ENCODE results near the gene SLC37A3. TPM values are rescaled to one million over a fixed set of nuclear protein-coding genes. Genes with fewer than 3 reads are reported as not detected.
"Not testable (repeated sequence)": the region's sequence is repeated elsewhere in the genome, so short reads cannot be mapped to it uniquely, and the experiment has no call there.

SLC37A3 gene, protein sequence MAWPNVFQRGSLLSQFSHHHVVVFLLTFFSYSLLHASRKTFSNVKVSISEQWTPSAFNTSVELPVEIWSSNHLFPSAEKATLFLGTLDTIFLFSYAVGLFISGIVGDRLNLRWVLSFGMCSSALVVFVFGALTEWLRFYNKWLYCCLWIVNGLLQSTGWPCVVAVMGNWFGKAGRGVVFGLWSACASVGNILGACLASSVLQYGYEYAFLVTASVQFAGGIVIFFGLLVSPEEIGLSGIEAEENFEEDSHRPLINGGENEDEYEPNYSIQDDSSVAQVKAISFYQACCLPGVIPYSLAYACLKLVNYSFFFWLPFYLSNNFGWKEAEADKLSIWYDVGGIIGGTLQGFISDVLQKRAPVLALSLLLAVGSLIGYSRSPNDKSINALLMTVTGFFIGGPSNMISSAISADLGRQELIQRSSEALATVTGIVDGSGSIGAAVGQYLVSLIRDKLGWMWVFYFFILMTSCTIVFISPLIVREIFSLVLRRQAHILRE
- total RNA-seq, result 11.9 TPM
- long read RNA-seq, transcript SLC37A3-201 (15 exons, 3,349 nt), result major isoform, 11 of 19 reads
- long read RNA-seq, partial matches to known transcripts, result 0 of 19 reads
- long read RNA-seq, other reads (novel, unspliced or antisense), result 8 of 19 reads

DNA sequence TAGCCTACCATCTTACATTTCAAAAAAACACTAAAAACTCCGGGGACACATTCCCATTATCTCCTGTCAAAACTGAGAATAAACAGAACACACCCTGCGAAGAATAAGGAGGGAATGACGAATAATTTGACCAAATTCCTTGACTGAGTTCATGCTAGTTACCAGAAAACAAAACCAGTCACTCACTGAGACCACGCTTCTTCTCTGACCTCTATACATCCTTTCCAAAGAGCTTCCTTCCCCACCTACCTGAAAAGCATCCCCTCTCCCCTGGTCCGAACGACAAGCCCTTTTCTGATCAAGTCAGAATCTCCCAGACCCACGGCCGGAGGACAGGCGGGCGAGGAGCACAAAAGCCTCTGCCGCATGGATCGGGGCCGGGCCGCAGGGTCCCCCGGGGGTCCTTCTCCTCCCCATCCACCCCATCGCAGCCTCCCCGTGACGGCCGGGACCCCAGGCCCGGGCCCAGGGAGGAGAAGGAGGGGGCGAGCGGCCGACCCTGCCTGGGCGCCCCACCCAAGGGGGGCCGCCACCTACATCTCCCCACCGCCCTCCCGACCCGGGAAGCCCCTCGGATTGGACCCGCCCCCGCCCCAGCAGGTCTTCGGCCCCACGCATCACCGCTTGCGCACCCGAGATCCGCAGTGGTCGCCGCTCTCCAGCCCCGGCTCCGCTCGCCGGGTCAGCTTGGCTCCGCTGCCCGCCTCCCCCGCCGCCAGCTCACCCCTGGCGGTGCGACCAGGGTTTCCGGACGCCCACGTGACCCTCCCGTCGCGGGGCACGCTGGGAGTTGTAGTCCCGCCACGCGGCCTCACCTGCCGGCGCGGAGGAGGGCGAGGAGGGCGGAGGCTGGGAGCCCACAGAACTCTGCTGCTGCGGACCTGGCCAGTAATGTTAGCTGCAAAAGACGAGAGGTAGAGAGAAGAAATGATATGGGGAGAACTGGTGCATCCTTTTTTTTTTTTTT lies at the start of gene SLC37A3:
Gene SLC37A3, minus strand, starts transcription at position 747 of the 967 bp plus-strand sequence. CDS start 16,004 bp downstream, outside the sequence.
- ATAC-seq, result peak; percentile 99
- intact Hi-C loops (cut with micrococcal nuclease), result no loop called here

DNA sequence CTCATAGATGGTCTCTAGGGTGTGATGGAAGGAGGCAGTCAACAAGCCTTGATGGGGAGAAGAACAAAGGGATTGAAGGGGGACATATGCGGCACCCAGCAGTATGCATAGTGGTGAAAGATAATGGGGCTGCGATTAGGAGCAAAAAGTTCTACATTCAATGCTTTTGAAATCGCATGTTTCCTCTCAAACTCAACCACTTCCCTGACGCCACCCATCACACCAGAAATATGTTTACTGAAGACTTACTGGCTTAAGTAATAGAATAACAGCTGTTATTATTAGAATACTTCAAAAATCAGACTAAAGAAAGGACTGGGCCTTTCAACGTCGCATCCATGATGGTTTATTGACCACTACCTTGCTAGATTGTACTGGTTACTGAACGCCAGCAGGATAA lies 49.5 kb upstream of the SLC37A3 start:
- ATAC-seq, result no peak
- DNase-seq, result no peak
- intact Hi-C loops (cut with micrococcal nuclease), result no loop called here

More for the DNA sequence above, at the start of gene SLC37A3:
- DNase-seq, result peak; percentile 91

DNA sequence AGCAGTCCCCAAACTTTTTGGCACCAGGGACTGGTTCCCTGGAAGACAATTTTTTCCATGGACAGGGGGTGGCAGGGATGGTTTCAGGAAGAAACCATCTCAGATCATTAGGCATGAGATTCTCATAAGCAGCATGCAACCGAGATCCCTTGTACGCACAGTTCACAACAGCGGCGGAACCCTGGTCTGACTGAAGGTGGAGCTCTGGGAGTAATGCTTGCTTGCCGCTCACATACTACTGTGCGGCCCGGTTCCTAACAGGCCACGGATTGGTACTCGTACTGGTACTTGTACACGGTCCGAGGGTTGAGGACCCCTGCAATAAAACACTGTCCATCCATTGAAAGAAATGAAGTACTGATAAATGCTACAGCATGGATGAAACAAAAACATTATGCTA lies 48.1 kb upstream of the SLC37A3 start:
- ATAC-seq, result no peak
- intact Hi-C loops (cut with micrococcal nuclease), result no loop called here
- DNase-seq, result no peak

DNA sequence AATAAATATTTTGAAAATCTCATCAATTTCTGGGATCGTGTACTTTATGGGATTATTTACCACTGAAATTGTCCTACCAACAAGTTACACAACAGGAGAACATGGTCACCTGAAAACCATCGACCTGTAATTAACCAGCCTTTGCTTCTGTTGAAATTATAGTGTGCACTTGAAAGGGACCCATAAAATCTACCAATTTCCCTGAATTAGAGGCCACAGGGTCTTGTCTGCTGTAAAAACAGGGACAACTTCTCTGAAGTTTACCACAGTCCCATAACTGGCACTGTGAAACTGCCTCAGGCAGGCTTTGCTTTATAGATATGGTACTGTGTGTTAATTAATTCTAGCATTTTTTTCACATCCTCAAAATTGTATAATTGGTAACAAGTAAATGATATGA lies 43.2 kb upstream of the SLC37A3 start:
- intact Hi-C loops (cut with micrococcal nuclease), result no loop called here
- ATAC-seq, result no peak
- DNase-seq, result no peak

DNA sequence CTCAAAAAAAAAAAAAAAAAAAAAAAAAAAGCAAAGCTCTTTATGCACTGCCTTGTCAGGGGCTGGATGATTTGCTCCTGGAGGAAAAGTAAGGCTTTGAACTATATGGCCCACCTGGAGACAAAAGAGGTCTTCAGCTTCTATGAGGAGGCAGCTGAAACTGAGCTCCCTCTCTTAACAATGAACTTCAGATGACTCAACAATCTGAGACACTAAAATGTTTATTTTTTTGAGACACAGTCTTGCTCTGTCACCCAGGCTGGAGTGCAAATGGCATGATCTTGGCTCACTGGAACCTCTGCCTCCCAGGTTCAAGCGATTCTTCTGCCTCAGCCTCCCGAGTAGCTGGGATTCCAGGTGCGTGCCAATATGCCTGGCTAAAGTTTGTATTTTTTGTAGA lies 42.3 kb upstream of the SLC37A3 start:
- DNase-seq, result no peak
- intact Hi-C loops (cut with micrococcal nuclease), result no loop called here

DNA sequence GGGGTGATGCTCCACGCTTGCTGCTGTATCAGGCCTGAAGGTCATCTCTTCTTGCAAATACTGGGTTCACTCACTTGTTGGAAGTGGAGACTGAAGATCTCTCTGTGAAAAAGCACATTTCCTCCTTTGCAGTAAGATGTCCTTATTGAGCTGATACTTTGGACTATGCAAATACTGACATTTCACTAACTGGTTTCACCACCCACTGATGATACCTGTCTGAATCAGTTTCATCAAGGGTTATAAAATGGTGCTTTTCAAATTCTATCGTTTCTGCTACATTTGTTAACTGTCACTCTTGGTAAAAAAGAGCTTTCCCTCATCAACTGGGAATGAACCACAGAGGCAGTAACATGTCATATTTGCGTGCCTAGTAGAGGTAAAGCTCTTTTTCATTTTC lies 41.0 kb upstream of the SLC37A3 start:
- no peak for DNase-seq
- intact Hi-C loops (cut with micrococcal nuclease), result no loop called here
- ATAC-seq, result no peak

More for the DNA sequence above, 42.3 kb upstream of the SLC37A3 start:
- no peak for ATAC-seq

DNA sequence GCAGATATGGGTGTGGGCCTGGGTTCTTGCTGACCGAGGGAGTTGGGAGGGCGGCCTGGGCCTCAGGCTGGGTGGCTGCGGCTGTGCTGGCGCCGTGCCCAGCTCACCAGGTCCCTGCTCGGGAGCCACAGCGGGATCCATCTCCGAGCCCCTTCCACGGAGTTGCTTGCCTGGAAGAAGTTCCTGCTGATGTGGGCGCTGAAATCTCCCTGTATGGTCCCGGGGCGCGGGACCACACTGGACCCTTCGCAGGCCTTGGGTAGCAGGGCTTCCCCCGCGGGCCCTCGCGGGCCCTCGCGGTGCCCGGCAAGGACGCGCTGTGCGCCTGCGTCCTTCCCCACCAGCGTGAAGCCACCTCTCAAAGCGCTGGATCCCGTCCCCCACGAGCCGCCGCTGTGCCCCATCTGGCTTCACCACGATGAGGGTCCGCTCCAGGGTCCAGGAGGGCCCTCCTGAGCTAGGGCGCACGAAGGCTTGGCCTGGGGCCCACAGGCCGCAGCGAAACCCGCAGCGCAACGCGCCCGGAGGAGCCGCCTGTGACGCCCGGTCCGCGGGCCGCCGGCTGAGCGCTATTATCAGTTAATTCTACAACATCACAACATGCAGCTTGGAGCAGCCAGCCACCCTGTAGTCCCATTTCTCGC lies 37.0 kb upstream of the SLC37A3 start:
- ATAC-seq (peak; percentile 73), DNase-seq (peak; percentile 31)
- intact Hi-C loops (cut with micrococcal nuclease), result no loop called here

DNA sequence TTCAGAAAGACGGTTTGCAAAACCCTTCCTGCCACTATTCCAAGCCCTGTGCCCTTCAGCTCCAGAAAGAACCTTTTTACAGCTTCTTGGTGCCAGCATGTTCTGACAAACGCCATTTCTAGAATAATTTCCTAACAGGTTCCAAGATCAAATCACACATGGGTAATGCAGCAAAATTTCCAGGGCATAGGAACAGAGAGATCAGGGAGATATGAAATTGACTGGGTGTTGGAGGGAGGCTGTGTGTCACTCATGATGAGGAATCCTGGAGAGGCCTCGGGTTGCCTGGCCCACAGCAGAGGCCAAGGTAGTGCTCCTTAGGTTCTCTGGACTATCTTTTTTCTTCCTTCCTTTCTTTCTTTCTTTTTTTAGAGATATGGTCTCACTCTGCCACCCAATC lies 35.1 kb upstream of the SLC37A3 start:
- ATAC-seq, result no peak
- intact Hi-C loops (cut with micrococcal nuclease), result no loop called here
- DNase-seq, result no peak

DNA sequence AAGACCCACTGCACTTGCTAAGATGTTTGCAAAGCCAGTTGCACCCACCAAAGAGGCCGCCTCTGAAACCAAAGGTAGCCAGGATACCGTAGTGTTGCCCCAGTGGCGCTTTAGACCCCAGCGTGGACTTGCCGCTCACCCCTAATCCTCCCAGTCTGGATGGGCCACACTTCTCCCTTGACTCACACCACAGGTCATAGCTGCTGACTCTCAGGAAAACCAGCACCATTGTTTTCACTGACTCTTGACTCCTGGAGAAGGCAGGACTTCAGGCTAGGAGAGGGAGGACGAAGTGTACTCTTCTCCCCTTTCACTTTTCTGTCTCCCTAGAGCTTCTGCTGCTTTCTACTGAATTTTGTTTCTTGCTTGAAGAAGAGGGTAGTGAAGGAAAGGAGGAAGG lies 27.8 kb upstream of the SLC37A3 start:
- ATAC-seq (no peak), DNase-seq (no peak)
- intact Hi-C loops (cut with micrococcal nuclease), result no loop called here

DNA sequence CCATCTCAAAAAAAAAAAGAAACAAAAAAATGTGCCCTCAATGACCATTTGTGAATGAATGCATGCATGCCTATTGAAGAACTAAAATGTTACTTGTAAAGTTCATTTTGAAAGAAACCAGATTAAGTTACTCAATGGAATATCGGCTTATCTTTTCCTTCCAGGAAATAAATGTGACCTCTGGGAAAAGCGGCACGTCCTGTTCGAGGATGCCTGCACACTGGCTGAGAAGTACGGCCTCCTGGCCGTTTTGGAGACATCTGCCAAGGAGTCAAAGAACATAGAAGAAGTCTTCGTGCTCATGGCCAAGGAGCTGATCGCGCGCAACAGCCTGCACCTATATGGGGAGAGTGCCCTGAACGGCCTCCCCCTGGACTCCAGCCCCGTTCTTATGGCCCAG lies 27.4 kb upstream of the SLC37A3 start:
- ATAC-seq (no peak), DNase-seq (no peak)
- intact Hi-C loops (cut with micrococcal nuclease), result no loop called here

DNA sequence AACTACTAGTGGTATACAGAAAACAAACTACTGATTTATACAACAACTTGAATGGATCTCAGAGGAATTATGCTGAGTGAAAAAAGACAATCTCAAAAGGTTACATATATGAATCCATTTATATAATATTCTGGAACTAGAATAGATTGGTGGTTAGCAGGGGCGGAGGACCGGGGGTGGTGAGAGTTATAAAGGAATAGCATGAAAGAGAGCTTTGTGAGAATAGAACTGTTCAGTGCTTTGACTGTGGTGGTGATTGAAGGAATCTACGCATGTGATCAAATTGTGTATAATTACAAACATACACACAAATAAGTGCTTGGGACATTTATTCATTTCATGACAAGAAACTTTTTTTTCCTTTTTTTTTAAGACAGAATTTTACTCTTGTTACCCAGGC lies 25.2 kb upstream of the SLC37A3 start:
- intact Hi-C loops (cut with micrococcal nuclease), result no loop called here
- ATAC-seq, result no peak
- no peak for DNase-seq

DNA sequence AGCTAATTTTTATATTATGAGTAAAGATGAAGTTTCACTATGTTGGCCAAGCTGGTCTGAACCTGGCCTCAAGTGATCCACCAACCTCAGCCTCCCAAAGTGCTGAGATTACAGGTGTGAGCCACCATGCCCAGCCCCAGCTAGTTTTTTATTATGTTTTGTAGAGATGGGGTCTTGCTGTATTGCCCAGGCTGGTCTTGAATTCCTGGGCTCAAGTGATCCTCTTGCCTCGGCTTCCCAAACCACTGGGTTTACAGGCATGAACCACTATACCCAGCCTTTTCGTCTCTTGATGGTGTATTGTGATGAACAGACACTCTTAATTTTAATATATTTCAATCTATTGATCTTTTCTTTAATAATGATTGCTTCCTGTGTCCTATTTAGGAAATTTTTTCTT lies 23.2 kb upstream of the SLC37A3 start:
- intact Hi-C loops (cut with micrococcal nuclease), result no loop called here
- DNase-seq (no peak), ATAC-seq (no peak)

DNA sequence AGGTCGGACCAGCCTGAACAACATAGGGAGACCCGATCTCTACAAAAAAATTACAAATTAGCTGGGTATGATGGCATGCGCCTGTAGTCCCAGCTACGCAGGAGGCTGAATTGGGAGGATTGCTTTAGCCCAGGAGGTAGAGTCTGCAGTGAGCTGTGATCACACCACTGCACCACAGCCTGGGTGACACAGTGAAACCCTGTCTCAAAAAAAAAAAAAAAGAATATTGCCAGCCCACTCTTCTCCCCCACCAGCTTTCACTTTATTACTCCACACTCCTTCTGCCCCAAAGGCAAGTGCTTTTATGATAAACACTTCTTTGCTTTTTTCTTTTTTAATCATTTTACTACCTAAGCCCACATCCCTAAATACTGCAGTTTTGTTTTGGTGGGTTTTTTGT lies 20.3 kb upstream of the SLC37A3 start:
- DNase-seq, result no peak
- intact Hi-C loops (cut with micrococcal nuclease), result no loop called here
- ATAC-seq, result no peak

DNA sequence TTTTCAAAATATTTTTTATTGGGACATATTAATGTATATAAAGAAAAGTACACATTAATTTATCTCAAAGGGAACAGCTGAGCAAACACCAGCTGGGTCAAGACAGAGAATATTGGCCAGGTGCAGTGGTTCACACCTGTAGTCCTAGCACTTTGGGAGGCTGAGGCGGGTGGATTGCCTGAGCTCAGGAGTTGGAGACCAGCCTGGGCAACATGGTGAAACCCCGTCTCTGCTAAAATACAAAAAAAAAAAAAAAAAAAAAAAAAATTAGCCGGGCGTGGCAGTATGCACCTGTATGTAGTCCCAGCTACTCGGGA lies 19.8 kb upstream of the SLC37A3 start:
- intact Hi-C loops (cut with micrococcal nuclease); ATAC-seq: not testable (repeated sequence)

DNA sequence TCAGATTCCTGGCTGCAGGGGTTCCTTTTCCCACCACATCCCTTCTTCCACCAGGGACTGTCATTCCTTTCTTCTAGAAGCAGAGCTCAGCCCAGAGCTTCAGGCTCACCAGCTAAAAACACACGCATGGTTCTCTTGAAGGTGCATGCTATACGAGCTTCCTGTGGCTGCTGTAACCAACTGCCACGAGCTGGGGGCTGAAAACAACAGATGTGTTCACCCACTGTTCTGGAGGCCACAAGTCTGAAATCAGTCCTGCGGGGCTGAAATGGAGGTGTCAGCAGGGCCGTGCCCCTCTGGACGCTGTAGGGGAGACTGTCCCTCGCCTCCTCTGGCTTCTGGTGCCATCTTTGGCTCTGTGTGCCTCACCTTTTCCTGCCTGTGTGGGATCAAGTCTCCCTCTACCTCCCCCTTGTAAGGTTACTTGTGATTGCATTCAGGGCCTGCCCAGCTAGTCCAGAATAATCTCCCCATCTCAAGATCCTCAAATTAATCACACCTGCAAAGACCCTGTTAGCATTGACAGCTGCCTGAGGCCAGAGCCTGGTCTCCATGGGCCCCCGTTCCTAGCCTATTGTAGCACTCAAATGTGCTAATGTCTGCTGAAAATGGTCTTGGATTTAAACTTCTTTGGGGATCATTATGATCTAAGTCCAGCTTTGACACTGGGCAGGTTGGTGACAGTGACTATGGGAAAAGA lies 19.3 kb upstream of the SLC37A3 start:
- no peak for DNase-seq
- intact Hi-C loops (cut with micrococcal nuclease), result no loop called here
- no peak for ATAC-seq

More for the DNA sequence above, 19.8 kb upstream of the SLC37A3 start:
- not testable (repeated sequence) for DNase-seq

DNA sequence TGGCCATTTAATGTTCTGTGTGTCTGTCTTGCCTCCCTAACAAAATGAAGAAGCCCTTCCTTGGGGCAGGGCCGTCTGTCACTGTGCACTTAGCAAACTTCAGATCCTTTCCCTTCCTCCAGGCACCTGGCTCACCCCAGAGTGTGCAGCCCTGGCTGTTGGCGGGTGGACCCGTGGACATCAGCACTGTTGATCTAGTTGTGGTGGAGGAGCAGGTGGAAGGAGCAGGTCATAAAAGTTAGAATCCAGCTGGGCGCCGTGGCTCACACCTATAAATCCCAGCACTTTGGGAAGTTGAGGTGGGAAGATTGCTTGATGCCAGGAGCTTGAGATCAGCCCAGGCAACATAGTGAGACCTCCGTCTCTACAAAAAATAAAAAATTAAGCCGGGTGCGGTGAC lies 18.2 kb upstream of the SLC37A3 start:
- ATAC-seq (no peak), DNase-seq (no peak)
- intact Hi-C loops (cut with micrococcal nuclease), result no loop called here

DNA sequence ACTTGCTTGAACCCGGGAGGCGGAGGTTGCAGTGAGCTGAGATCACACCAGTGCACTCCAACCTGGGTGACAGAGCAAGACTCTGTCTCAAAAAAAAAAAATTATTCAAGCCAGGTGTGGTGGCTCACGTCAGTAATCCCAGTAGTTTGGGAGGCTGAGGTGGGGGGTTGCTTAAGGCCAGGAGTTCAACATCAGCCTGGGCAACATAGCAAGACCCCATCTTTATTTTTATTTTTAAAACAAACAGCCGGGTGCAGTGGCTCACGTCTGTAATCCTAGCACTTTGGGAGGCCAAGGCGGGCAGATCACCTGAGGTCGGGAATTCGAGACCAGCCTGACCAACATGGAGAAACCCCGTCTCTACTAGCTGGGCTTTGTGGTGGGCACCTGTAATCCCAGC lies 17.5 kb upstream of the SLC37A3 start:
- ATAC-seq; intact Hi-C loops (cut with micrococcal nuclease); DNase-seq: not testable (repeated sequence)

DNA sequence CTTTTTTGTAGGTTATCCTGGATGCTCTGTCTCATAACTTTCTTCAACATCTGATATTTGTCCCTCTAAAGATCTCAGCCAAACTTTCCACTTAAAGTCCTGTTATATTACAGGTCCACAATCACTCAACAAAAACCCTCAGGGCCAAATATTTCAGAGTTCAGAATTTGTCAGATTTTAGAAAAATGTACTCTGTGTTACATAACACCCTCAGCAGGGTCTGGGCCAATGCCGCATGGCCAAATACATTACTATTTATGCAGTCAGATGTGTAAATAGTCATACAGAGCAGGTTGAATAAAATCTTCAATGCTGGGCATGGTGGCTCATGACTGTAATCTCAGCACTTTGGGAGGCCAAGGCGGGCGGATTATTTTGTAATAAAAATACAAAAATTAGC lies 17.0 kb upstream of the SLC37A3 start:
- intact Hi-C loops (cut with micrococcal nuclease), result no loop called here
- DNase-seq (no peak), ATAC-seq (no peak)

DNA sequence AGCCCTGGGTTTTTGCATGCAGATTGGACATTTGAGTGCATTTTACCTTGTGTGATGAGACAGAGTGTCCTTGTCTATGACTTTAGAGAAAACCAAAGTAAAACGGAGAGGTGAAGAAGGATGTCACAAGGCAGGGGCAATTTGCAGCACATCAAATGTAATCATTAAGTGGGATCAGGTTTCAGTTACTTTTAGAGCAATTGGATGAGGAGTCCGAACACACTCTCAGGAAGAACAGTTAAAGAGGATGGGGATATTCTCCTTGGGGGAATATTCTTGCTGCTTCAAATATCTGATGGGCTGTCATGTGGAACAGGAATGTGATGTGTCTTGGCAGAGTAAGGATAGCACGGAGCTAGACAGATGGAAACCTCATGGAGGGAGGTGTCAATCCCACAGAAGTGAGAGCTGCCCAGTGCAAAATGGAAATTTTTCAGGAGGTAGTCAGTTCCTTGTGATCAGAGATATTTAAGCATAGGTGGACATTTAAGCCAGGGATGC lies 6.3 kb upstream of the SLC37A3 start:
- intact Hi-C loops (cut with micrococcal nuclease), result no loop called here
- no peak for DNase-seq
- no peak for ATAC-seq
